ENCODE measurements around the gene GDNF.

GDNF gene

GRCh38 chr5:37771731-37772130, 68.1 kb downstream of the GDNF start:
- no peak for TF ChIP-seq CTCF (IDR thresholded peaks at IDR 0.05)

- no peak for TF ChIP-seq CTCF (IDR thresholded peaks at IDR 0.05)
Observed at GRCh38 chr5:37771203-37771611, 68.6 kb downstream of the GDNF start.

- TF ChIP-seq CTCF (IDR thresholded peaks at IDR 0.05), result no peak
Observed at GRCh38 chr5:37770786-37771185, 69.1 kb downstream of the GDNF start.

- TF ChIP-seq CTCF (IDR thresholded peaks at IDR 0.05), result no peak
Observed at GRCh38 chr5:37769840-37770239, 70.0 kb downstream of the GDNF start.

GRCh38 chr5:37769108-37769507, 70.7 kb downstream of the GDNF start:
- TF ChIP-seq CTCF (IDR thresholded peaks at IDR 0.05), result no peak

- TF ChIP-seq CTCF (IDR thresholded peaks at IDR 0.05), result no peak
Observed at GRCh38 chr5:37768371-37768770, 71.5 kb downstream of the GDNF start.

- TF ChIP-seq CTCF (IDR thresholded peaks at IDR 0.05), result no peak
Observed at GRCh38 chr5:37767961-37768360, 71.9 kb downstream of the GDNF start.

- TF ChIP-seq CTCF (IDR thresholded peaks at IDR 0.05), result no peak
Observed at GRCh38 chr5:37767251-37767650, 72.6 kb downstream of the GDNF start.
